SIG-M5 treated with dmso at 0.1 percent for 504 hours (cell line): ENCODE data around the gene HMGCS2.
A peak's percentile ranks its signal among the peaks of the same experiment; 100 is the strongest.

Source experiments
- DNase-seq: peaks from one replicate; lab custom pipeline; 2025; ENCODE audit not compliant: unreplicated experiment; lab: John Stamatoyannopoulos, UW

HMGCS2 gene

GRCh38 chr1:119768778-119769177 lies at the start of gene HMGCS2:
HMGCS2 (minus strand) TSS chr1:119768905; CDS start chr1:119768844, 61 bp downstream.
- no peak for DNase-seq

- DNase-seq: no peak
Measured at GRCh38 chr1:119818181-119818580, 49.5 kb upstream of the HMGCS2 start.

GRCh38 chr1:119816407-119816806 lies 47.7 kb upstream of the HMGCS2 start:
- DNase-seq: no peak

- DNase-seq: no peak
Measured at GRCh38 chr1:119815928-119816327, 47.2 kb upstream of the HMGCS2 start.

- DNase-seq: no peak
Measured at GRCh38 chr1:119815361-119815760, 46.7 kb upstream of the HMGCS2 start.

GRCh38 chr1:119814288-119814687 lies 45.6 kb upstream of the HMGCS2 start:
- DNase-seq: no peak

GRCh38 chr1:119811985-119812557 lies 43.4 kb upstream of the HMGCS2 start:
- no peak for DNase-seq

- no peak for DNase-seq
Measured at GRCh38 chr1:119811387-119811786, 42.7 kb upstream of the HMGCS2 start, which contains the start of gene REG4. REG4 (minus strand) TSS chr1:119811460; CDS start chr1:119808769, 2,691 bp downstream.

- DNase-seq: peak; percentile 67
Measured at GRCh38 chr1:119808972-119809550, 40.4 kb upstream of the HMGCS2 start.

GRCh38 chr1:119808491-119808890 lies 39.8 kb upstream of the HMGCS2 start:
- DNase-seq: no peak

- no peak for DNase-seq
Measured at GRCh38 chr1:119806489-119806888, 37.8 kb upstream of the HMGCS2 start.

- DNase-seq: no peak
Measured at GRCh38 chr1:119805746-119806145, 37.0 kb upstream of the HMGCS2 start.

GRCh38 chr1:119805247-119805646 lies 36.5 kb upstream of the HMGCS2 start:
- DNase-seq: no peak

- DNase-seq: no peak
Measured at GRCh38 chr1:119799599-119800177, 31.0 kb upstream of the HMGCS2 start.

GRCh38 chr1:119799003-119799402 lies 30.3 kb upstream of the HMGCS2 start:
- no peak for DNase-seq

- DNase-seq: no peak
Measured at GRCh38 chr1:119797606-119798005, 28.9 kb upstream of the HMGCS2 start.

GRCh38 chr1:119797162-119797561 lies 28.5 kb upstream of the HMGCS2 start:
- DNase-seq: no peak

- no peak for DNase-seq
Measured at GRCh38 chr1:119795261-119796200, 26.8 kb upstream of the HMGCS2 start.

- no peak for DNase-seq
Measured at GRCh38 chr1:119794876-119795240, 26.2 kb upstream of the HMGCS2 start.

GRCh38 chr1:119794230-119794875 lies 25.6 kb upstream of the HMGCS2 start:
- no peak for DNase-seq

- DNase-seq: no peak
Measured at GRCh38 chr1:119791377-119791776, 22.7 kb upstream of the HMGCS2 start.
